Tibial nerve (tissue), 3 donors: ENCODE measurements around the gene MCC.

ENCODE experiments used
- POLR2A ChIP-seq, 2 donors: fragments of 450-650 bp; IDR thresholded peaks; one replicate each; pipeline ENCODE4 v1.6.1; 2017; ENCODE audit warnings: antibody characterized with exemption in 2 of 2, mild to moderate bottlenecking in 2 of 2, moderate library complexity in 2 of 2
- TF ChIP-seq, protein P1 (sequence below), 5 experiments: fragments of 200-600 bp in 3 of 5; fragments of 450-650 bp in 2 of 5; sonication (generic) in 3 of 5; IDR thresholded peaks; one replicate each; pipeline ENCODE4 v1.5.1; 2016 to 2019; ENCODE audit warnings: antibody characterized with exemption in 5 of 5, mild to moderate bottlenecking in 3 of 5, moderate library complexity in 2 of 5

DNA sequence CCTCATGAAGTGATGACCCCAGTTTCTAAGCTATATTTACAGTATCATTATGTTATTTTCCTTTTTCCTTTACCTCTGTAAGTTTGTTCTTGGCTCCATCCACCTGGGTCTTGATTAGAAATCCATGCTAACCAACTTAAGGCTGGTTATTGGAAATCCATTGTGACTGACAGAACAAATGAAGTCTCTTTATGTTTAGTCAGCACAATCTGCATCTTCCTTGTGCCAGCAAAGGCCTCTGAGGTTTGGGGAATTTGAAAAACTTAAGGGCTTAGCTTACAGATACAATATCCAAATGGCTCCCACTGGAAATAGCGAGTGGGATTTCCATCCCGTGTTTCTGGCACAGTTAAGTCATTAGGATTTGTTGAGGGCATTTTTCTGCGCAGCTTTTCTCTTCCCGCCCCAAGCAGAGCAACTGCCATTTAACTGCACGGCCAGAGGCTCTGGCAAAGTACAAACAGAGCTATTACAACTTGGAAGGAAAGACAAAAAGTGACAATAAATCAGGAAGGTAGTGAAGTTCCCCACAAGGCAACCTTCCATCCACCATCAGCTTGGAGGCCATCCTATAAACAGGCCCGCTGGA is 447.5 kb downstream of the MCC start:
- TF ChIP-seq, protein P1, sequence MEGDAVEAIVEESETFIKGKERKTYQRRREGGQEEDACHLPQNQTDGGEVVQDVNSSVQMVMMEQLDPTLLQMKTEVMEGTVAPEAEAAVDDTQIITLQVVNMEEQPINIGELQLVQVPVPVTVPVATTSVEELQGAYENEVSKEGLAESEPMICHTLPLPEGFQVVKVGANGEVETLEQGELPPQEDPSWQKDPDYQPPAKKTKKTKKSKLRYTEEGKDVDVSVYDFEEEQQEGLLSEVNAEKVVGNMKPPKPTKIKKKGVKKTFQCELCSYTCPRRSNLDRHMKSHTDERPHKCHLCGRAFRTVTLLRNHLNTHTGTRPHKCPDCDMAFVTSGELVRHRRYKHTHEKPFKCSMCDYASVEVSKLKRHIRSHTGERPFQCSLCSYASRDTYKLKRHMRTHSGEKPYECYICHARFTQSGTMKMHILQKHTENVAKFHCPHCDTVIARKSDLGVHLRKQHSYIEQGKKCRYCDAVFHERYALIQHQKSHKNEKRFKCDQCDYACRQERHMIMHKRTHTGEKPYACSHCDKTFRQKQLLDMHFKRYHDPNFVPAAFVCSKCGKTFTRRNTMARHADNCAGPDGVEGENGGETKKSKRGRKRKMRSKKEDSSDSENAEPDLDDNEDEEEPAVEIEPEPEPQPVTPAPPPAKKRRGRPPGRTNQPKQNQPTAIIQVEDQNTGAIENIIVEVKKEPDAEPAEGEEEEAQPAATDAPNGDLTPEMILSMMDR (IDR thresholded peaks at IDR 0.05), result no peak
- no peak for TF ChIP-seq POLR2A (IDR thresholded peaks at IDR 0.05)
